Measurements from ENCODE around the gene KIF5B. TPM values are rescaled to one million over a fixed set of nuclear protein-coding genes. Genes with fewer than 3 reads are reported as not detected.
A peak's percentile ranks its signal among the peaks of the same experiment; 100 is the strongest.

Gene KIF5B
- total and polyA plus RNA-seq, 2 donors (not counting 1 experiment from before 2014, with no cell fraction given): 109 to 160 TPM

DNA sequence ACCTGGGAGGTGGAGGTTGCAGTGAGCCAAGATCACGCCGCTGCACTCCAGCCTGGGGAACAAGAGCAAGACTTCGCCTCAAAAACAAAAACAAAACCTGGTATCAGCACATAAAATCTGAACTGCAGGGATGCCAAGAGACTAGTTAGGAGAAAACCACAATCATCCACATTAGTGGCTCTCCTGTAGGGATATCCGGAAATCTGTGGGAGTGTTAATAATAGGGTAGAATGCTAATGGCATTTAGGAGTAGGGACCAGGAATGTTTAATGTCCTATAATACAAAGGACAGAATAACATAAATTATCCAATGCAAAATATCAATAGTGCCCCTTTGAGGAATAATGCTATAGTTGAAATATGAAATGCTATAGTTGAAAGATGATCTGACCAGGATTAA is 24.3 kb downstream of the KIF5B start:
- Histone ChIP-seq H3K27ac (ENCODE audit: insufficient read depth, low read length) (no peak overlapping the region), H3K27me3 (ENCODE audit: control insufficient read depth, insufficient read depth, low read length) (no peaks in the 10 kb centered on the region), H3K9me3 (ENCODE audit: control insufficient read depth, insufficient read depth, low read depth, low read length) (no peaks in the 10 kb centered on the region), H4K20me1 (ENCODE audit: control insufficient read depth, extremely low read depth, insufficient read depth, low read length) (no peaks in the 10 kb centered on the region), H3K4me1 (ENCODE audit: control insufficient read depth, extremely low read depth, insufficient read depth, low read length) (no peaks in the 10 kb centered on the region), H3K36me3 (ENCODE audit: control insufficient read depth, insufficient read depth, low read length) (peaks cover 7% of the 10 kb centered on the region), H3K4me2 (ENCODE audit: extremely low read depth, insufficient read depth, low read length) (no peak overlapping the region), H3K9ac (ENCODE audit: insufficient read depth, low read length) (no peak overlapping the region), H3K4me3 (replicated peaks in 1 of 4; ENCODE audit: control extremely low read depth in 1 of 4, insufficient read depth in 1 of 4, low read depth in 3 of 4, low read length in 4 of 4) (no peak overlapping the region), H3K79me2 (ENCODE audit: control insufficient read depth, insufficient read depth, low read length) (peaks cover 16% of the 10 kb centered on the region), H2AFZ (ENCODE audit: low read length) (no peak overlapping the region)
- DNase-seq (ENCODE audit: low read depth in 2 of 2): peak in 1 of 2 donors; percentile 30
- TF ChIP-seq EZH2 (IDR thresholded peaks at IDR 0.05; ENCODE audit: low read length, missing control alignments): no peak
- no peak for TF ChIP-seq CTCF (conservative IDR thresholded peaks at IDR 0.05 in 1 of 2, IDR thresholded peaks at IDR 0.05 in 1 of 2; ENCODE audit: low read depth in 1 of 2, low read length in 2 of 2)

GRCh38 chr10:32031424-32031823 is 24.8 kb downstream of the KIF5B start:
- H2AFZ ChIP-seq (ENCODE audit: low read length): no peak overlapping the region
- H3K4me1 ChIP-seq (ENCODE audit: control insufficient read depth, extremely low read depth, insufficient read depth, low read length): no peaks in the 10 kb centered on the region
- no peaks in the 10 kb centered on the region for H4K20me1 ChIP-seq (ENCODE audit: control insufficient read depth, extremely low read depth, insufficient read depth, low read length)
- peaks cover 16% of the 10 kb centered on the region for H3K79me2 ChIP-seq (ENCODE audit: control insufficient read depth, insufficient read depth, low read length)
- no peak overlapping the region for H3K9ac ChIP-seq (ENCODE audit: insufficient read depth, low read length)
- TF ChIP-seq CTCF (conservative IDR thresholded peaks at IDR 0.05 in 1 of 2, IDR thresholded peaks at IDR 0.05 in 1 of 2; ENCODE audit: low read depth in 1 of 2, low read length in 2 of 2) (no peak), EZH2 (IDR thresholded peaks at IDR 0.05; ENCODE audit: low read length, missing control alignments) (no peak)
- no peak overlapping the region for H3K27ac ChIP-seq (ENCODE audit: insufficient read depth, low read length)
- no peak overlapping the region for H3K4me3 ChIP-seq (replicated peaks in 1 of 4; ENCODE audit: control extremely low read depth in 1 of 4, insufficient read depth in 1 of 4, low read depth in 3 of 4, low read length in 4 of 4)
- DNase-seq (ENCODE audit: low read depth in 2 of 2): no peak
- H3K4me2 ChIP-seq (ENCODE audit: extremely low read depth, insufficient read depth, low read length): no peak overlapping the region
- H3K36me3 ChIP-seq (ENCODE audit: control insufficient read depth, insufficient read depth, low read length): peaks cover 7% of the 10 kb centered on the region
- H3K9me3 ChIP-seq (ENCODE audit: control insufficient read depth, insufficient read depth, low read depth, low read length): no peaks in the 10 kb centered on the region
- H3K27me3 ChIP-seq (ENCODE audit: control insufficient read depth, insufficient read depth, low read length): no peaks in the 10 kb centered on the region

- H3K4me3 ChIP-seq (replicated peaks in 1 of 4; ENCODE audit: control extremely low read depth in 1 of 4, insufficient read depth in 1 of 4, low read depth in 3 of 4, low read length in 4 of 4): no peak overlapping the region
- no peak for TF ChIP-seq CTCF (conservative IDR thresholded peaks at IDR 0.05 in 1 of 2, IDR thresholded peaks at IDR 0.05 in 1 of 2; ENCODE audit: low read depth in 1 of 2, low read length in 2 of 2)
- H2AFZ ChIP-seq (ENCODE audit: low read length): no peak overlapping the region
- DNase-seq (ENCODE audit: low read depth in 2 of 2): no peak
- no peak overlapping the region for H3K27ac ChIP-seq (ENCODE audit: insufficient read depth, low read length)
- H4K20me1 ChIP-seq (ENCODE audit: control insufficient read depth, extremely low read depth, insufficient read depth, low read length): no peaks in the 10 kb centered on the region
- peaks cover 9% of the 10 kb centered on the region for H3K36me3 ChIP-seq (ENCODE audit: control insufficient read depth, insufficient read depth, low read length)
- no peaks in the 10 kb centered on the region for H3K27me3 ChIP-seq (ENCODE audit: control insufficient read depth, insufficient read depth, low read length)
- no peak overlapping the region for H3K9ac ChIP-seq (ENCODE audit: insufficient read depth, low read length)
- H3K4me2 ChIP-seq (ENCODE audit: extremely low read depth, insufficient read depth, low read length): no peak overlapping the region
- H3K9me3 ChIP-seq (ENCODE audit: control insufficient read depth, insufficient read depth, low read depth, low read length): no peaks in the 10 kb centered on the region
- H3K79me2 ChIP-seq (ENCODE audit: control insufficient read depth, insufficient read depth, low read length): peaks cover 21% of the 10 kb centered on the region
- H3K4me1 ChIP-seq (ENCODE audit: control insufficient read depth, extremely low read depth, insufficient read depth, low read length): no peaks in the 10 kb centered on the region
Observed at GRCh38 chr10:32028710-32029109, 27.5 kb downstream of the KIF5B start.
